HG03432 (cell line): ENCODE data around the gene TTLL5.
"Not testable (repeated sequence)": the region's sequence is repeated elsewhere in the genome, so short reads cannot be mapped to it uniquely, and the experiment has no call there.

Experiments used
- ATAC-seq: cut with Tn5 transposase; IDR thresholded peaks from one replicate; pipeline ENCODE4 v1.9.1; 2021; ENCODE audit warnings: mild to moderate bottlenecking, moderate library complexity; ENCODE audit not compliant: unreplicated experiment

TTLL5 gene

DNA sequence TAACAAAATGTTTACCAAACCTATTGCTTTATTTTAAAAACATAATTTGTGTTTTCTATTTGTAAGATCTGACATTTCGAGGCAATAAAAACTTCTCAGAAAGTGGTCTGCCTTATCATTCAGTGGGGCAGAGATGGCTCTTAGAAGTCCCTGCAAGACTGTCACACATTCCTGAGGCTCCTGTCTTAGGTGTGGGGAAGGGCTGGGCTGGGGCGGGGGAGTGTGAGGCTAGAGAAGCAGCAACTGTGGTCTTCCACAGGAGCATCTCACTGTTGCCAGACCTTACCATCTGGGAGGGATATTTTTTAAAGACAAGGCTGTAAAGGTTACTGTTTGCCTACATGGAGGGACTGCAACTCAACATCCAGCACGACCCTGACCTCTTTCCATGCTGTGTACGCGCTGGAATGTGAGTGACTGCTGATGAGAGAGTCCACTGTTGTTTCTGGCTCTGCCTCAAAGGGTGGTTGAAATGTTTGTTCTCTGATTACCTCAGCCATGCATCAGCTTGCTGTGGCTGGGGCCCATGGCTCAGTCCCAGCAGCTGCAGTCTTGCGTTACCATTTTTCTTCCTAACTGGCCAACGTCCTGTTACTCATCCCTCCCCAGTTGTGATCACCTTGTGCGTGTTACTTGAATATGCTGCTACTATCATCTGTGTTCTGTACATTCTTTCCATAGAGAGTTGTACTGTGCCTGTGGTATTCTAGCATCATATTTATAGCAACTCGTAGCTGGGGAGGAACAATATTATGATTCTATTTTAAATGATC, 12.8 kb upstream of the TTLL5 start:
- no peak for ATAC-seq

DNA sequence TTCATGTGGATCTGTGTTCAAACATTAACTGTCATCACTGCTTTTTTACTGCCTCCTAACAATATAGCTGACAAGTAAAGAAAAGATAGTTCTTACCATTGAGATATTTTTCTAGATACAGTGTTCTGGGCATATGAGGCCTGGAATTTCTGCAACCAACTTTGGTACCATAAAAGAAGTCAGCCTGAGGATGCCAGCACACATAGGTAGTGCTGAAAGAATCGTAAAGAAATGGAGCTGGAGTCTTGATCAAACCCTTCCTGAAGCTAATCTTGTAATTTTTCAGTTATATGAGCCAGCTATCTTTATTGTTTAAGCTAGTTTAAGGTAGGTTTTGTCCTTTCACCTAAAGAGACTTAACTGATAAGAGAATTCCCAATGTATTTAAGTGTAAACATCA, 11.7 kb upstream of the TTLL5 start:
- ATAC-seq: no peak

DNA sequence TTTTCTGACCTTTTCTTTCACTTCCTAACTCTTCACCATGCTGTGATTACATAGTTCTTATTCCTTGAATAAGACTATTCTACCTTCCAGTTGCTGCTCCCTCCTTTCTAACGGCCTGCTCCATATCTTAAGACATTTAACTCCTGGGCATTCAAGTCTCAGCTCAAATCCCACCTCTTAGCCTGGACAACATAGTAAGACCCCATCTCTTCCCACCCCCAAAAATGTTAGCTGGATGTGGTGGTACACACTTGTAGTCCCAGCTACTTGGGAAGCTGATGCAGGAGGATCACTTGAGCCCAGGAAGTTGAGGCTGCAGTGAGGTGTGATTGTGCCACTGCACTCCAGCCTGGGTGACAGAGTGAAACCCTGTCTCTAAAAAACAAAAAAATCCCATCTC, 11.3 kb upstream of the TTLL5 start:
- ATAC-seq: no peak

DNA sequence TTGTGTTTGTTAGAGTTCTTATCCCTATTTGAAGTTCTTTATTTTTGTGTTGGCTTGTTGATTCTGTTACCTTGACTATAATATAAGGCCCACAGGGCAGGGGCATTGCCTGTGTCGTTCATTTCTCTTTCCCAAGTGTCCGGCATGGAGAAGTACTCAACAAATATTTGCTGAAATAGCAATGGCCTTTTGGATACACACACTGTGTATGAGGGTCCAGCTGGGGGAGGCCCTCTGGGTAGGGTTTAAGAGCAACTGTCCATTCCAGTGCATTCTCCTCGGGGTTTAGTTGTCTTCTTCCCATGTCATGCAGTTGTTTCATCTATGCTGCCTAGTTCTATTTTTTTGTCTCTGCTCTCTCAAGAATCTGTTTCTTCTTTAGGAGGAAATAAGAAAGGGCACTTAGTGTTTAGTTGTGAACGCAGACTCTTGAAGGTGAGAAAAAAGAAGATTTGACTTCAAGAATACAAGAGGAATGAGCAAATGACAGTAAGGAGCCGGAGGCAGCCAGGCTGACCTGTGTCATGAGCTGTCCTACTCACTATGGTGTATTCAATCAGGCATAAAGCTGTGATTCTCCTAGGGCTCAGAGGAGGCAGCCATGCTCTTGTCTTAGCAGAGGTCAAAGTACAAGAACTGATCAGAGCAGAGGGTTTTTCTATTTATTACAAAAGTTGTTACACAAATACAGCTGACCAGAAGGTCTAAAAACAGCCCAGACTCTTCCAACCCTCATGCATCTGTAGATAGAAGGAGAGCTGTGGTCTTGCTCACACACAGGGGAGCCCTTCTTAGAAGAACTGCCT, 10.6 kb upstream of the TTLL5 start:
- no peak for ATAC-seq

DNA sequence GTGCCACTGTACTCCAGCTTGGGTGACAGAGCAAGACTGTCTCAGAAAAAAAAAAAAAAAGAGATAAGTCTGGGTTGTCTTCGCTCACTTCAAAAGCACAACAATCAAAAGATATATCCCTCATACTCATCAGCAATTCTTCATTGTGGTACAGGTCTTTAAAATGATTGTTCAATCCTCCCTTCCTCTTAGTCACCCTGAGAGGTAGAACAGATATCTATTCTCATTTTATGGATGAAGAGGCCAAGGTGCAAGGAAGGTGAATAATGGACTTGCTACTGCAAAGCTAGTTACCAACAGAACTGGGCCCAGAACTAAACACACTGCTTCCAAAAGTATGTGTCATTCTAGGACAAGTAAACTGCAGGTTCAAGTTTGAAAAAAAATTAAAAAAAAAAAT, 7.5 kb upstream of the TTLL5 start:
- ATAC-seq: no peak

DNA sequence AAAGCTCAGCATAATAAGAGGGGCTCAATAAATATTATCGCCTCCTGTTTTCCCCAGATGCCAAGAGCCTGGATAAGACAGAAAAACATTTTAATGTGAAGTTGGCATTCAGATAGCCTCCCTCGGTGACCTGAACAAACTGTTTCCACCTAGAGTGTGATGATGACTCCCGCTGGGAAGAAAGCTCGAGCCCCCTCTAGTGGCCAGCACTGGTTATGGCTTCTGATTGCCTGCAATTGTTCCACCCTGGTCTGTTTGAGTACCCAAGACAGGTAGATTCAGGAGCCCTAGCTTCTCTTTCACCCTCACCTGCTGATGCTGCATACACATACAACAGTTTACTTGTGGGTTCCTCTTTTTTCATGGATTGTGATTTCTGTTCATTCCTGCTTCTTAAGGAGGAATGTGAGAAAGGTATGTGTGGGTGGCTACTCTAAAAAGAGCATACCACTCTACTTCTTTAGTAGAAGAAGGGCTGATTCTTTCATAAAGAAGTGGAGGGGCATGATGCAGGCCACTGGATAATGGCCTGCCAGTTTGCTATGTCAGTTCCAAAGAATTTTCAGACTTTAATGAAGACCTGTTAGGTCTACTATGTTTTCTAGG, 6.8 kb upstream of the TTLL5 start:
- ATAC-seq: peak; percentile 84

DNA sequence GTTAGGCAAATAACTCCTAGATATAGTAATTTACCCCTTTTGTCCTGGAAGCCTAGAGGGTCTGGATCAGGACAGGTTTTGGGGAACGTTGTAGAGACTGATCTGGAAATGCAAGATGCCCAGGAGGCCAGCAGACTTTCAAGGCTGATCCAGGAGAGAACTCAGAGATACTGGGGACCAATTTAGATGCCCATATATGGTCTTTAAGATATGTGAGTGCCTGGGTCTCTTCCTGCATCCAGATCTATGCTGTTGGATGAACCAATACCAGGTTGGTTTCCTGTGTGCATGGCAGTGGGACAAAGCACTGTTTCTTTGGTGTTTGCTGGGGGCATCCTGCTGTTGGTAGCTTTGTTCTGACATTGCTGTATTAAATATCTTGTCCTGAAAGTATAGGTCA, 5.8 kb upstream of the TTLL5 start:
- ATAC-seq: no peak

- ATAC-seq: no peak
Measured at GRCh38 chr14:75657331-75657730, 3.7 kb upstream of the TTLL5 start.

GRCh38 chr14:75658957-75659356, 2.1 kb upstream of the TTLL5 start:
- ATAC-seq: no peak

DNA sequence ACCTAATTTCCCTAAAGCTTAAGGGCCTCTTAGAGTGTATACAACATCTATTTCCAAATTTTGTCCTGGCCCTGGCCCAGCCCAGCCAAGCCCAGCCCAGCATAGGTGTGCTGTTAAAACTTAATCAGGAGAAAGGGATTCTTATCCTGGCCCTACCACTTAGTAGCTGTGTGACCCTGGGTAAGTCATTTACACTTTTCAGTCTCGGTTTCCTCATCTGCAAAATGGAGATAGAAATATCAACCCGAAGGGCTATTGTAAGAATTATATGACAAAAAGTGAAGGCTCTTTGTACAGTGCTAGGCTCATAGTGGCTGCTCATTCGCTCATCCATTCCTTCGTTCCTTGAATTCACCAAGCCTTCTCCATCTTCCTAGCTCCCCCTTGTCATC, 812 bp upstream of the TTLL5 start:
- no peak for ATAC-seq

DNA sequence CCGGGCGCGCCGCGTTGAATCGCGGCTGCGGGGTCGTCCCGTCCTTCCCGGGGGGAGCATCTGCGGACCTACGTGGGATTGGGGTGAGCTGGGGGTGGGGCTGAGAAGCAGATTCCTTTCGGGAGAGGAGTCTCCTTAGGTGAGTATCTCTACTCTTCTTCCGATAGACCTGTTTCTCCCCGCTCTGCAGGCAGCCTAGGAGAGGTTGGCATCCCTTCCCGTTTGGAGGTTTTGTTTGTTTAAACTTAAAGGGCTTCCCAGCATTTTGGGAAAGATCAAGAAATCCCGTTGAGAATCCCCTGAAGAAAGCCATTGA, 411 bp downstream of the TTLL5 start:
- no peak for ATAC-seq

GRCh38 chr14:75662966-75663365, 1.9 kb downstream of the TTLL5 start:
- no peak for ATAC-seq

DNA sequence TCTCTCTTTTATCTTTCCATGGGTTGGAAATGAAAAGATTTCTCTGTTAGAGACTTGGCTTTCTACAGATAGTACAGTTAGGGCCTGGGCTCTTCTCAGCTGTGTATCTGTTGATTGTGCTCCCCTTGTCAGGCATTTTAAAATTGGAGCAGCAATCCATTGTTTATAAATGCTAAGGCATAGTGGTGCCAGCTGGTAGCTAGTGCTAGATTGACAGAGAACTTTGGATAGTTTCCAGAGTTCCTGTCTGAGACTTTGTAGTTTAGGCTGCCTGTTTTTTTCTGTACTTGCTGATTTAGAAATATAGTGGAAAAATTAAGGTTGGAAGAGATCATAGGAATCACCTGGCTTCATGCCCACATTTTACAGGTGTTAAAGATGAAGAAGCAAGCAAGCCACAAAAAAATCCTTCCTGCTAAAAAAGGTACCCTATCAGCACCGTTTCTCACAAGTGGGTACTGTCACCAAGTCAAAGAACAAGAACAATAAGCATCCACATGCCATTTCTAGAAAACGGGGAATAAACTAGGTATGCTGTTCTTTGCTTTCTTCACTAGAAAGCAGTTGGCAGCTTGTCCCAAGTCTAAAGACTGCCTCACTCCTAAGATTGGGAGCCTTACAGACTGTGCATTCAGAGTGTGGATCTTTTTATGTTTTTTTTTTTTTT, 6.2 kb downstream of the TTLL5 start:
- no peak for ATAC-seq

DNA sequence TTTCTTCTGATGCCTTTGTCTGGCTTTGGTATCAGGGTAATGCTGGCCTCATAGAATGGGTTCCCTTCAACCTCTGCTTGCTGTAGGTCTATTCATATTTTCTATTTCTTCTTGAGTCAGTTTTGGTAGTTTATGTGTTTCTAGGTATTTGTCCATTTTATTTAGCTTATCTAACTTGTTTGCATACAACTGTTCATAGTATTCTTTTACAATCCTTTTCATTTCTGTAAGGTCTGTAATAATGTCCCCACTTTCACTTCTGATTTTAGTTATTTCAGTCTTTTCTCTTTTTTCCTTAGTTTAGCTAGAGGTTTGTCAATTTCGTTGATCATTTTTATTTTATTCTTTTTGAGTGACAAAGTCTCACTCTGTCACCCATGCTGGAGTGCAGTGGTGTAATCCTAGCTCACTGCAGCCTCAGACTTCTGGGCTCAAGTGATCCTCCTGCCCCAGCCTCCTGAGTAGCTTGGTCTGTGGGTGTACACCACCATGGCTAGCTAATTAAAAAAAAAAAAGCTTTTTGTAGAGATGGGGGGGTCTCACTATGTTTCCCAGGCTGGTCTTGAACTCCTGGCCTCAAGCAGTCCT, 11.7 kb downstream of the TTLL5 start:
- ATAC-seq: no peak

GRCh38 chr14:75673345-75674035, 12.4 kb downstream of the TTLL5 start:
- ATAC-seq: no peak

DNA sequence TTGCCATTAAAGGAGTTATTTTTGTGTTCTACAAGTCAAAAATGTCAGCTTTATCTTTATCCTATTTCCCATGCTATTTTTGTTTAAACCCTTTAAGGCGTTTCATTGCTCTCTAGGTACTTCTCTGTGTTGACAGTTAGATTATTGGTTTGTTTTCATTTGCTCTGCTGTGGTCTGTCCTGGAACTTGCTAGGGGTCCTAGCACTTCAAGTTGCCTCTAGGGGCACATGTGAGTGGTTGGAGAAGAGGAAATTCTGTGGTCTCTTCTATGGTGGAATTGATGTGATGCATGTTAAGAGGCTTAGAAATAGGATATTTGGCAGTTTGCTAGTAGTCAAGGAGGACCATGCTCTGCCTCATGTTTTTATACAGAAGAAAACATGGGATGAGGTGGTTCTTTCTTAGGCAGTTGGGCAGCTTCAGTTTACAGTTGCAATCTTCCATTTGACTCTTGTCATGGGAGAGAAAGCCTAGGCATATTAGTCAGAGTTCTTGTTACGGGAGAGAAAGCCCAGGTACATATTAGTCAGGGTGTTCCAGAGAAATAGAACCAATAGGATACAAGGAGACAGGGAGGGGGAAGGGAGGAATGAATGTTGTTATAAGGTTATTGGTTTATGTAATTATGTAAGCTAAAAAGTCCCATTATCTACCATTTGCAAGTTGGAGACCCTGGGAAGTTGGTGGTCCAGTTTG, 14.4 kb downstream of the TTLL5 start:
- no peak for ATAC-seq

DNA sequence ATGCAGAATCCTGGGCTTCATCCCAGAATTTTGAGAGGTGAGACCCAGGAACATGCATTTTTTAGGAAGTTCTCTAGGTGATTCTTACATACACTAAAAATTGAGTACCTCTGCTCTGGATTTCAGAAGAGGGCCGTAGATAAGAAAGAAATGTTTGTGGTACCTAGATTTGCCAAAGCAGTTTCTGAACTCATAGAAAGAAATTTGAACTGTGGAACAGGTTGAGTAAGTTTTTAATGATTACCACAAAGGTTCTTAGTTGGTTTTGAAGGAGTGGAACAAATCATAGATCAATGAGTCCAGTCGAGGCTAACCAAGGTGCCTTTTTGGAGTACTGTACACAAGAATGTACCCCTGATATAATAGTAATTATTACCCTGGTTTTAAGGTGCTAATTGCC, 24.9 kb downstream of the TTLL5 start:
- no peak for ATAC-seq

DNA sequence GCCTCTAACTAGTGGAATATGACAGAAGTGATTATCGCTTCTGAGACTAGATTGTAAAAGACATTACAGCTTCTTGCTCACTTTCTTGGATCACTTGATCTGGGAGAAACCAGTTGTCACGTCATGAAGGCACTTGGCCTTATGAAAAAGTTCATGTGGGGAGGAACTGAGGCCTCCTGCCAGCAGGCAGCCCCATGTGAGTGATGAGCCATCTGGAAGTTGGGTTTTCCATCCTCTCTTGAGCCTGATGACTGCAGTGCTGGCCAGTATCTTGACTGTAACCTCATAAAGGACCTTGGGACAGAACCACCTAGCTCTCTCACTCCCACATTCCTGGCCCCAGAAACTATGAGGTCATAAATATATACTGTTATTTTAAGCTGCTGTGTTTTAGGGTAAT, 28.0 kb downstream of the TTLL5 start:
- ATAC-seq: no peak

GRCh38 chr14:75690010-75690409, 29.0 kb downstream of the TTLL5 start:
- no peak for ATAC-seq

DNA sequence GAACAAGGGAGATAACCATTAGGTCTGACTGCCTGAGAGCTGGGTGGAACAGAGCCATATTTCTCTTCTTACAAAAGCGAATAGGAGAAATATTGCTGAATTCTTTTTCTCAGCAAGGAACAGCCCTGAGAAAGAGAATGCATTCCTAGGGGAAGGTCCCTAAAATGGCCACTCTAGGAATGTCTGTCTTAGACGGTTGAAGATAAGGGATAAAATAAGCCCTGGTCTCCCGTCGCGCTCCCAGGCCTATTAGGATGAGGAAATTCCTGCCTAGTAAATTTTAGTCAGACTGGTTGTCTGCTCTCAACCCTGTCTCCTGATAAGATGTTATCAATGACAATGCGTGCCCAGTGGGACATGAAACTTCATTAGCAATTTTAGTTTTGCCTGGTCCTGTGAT, 34.0 kb downstream of the TTLL5 start:
- ATAC-seq: not testable (repeated sequence)
